Measurements from ENCODE around the gene SLC38A10.

Gene SLC38A10

GRCh38 chr17:81207610-81208581 lies 87.2 kb downstream of the SLC38A10 start:
- Histone ChIP-seq H3K4me1 (ENCODE audit: insufficient read depth, low read length) (no peaks in the 10 kb centered on the region), H3K36me3 (ENCODE audit: insufficient read depth, low read depth, low read length) (peaks cover 5% of the 10 kb centered on the region; the same call in 1 of the 2 replicates), H3K9ac (ENCODE audit: low read depth, low read length) (no peak overlapping the region), H3K9me3 (ENCODE audit: insufficient read depth, low read depth, low read length) (no peaks in the 10 kb centered on the region), H3K27ac (ENCODE audit: low read length) (no peak overlapping the region), H3K4me3 (ENCODE audit: low read length) (no peak overlapping the region), H3K27me3 (ENCODE audit: insufficient read depth, low read length) (no peaks in the 10 kb centered on the region)

GRCh38 chr17:81206657-81207056 lies 88.5 kb downstream of the SLC38A10 start:
- no peak overlapping the region for H3K27ac ChIP-seq (ENCODE audit: low read length)
- H3K9me3 ChIP-seq (ENCODE audit: insufficient read depth, low read depth, low read length): no peaks in the 10 kb centered on the region
- no peak overlapping the region for H3K4me3 ChIP-seq (ENCODE audit: low read length)
- peaks cover 5% of the 10 kb centered on the region; the same call in 1 of the 2 replicates for H3K36me3 ChIP-seq (ENCODE audit: insufficient read depth, low read depth, low read length)
- H3K27me3 ChIP-seq (ENCODE audit: insufficient read depth, low read length): no peaks in the 10 kb centered on the region
- H3K9ac ChIP-seq (ENCODE audit: low read depth, low read length): no peak overlapping the region
- no peaks in the 10 kb centered on the region for H3K4me1 ChIP-seq (ENCODE audit: insufficient read depth, low read length)

GRCh38 chr17:81206166-81206565 lies 88.9 kb downstream of the SLC38A10 start:
- no peak overlapping the region for H3K27ac ChIP-seq (ENCODE audit: low read length)
- H3K9me3 ChIP-seq (ENCODE audit: insufficient read depth, low read depth, low read length): no peaks in the 10 kb centered on the region
- H3K4me1 ChIP-seq (ENCODE audit: insufficient read depth, low read length): no peaks in the 10 kb centered on the region
- H3K9ac ChIP-seq (ENCODE audit: low read depth, low read length): no peak overlapping the region
- H3K27me3 ChIP-seq (ENCODE audit: insufficient read depth, low read length): no peaks in the 10 kb centered on the region
- H3K36me3 ChIP-seq (ENCODE audit: insufficient read depth, low read depth, low read length): peaks cover 9% of the 10 kb centered on the region; the same call in 1 of the 2 replicates
- H3K4me3 ChIP-seq (ENCODE audit: low read length): no peak overlapping the region

GRCh38 chr17:81204578-81204977 lies 90.5 kb downstream of the SLC38A10 start:
- Histone ChIP-seq H3K9me3 (ENCODE audit: insufficient read depth, low read depth, low read length) (no peaks in the 10 kb centered on the region), H3K27me3 (ENCODE audit: insufficient read depth, low read length) (no peaks in the 10 kb centered on the region), H3K36me3 (ENCODE audit: insufficient read depth, low read depth, low read length) (peaks cover 9% of the 10 kb centered on the region), H3K27ac (ENCODE audit: low read length) (no peak overlapping the region), H3K9ac (ENCODE audit: low read depth, low read length) (no peak overlapping the region), H3K4me3 (ENCODE audit: low read length) (no peak overlapping the region), H3K4me1 (ENCODE audit: insufficient read depth, low read length) (no peaks in the 10 kb centered on the region)

GRCh38 chr17:81203136-81203535 lies 92.0 kb downstream of the SLC38A10 start:
- Histone ChIP-seq H3K9me3 (ENCODE audit: insufficient read depth, low read depth, low read length) (no peaks in the 10 kb centered on the region), H3K36me3 (ENCODE audit: insufficient read depth, low read depth, low read length) (peaks cover 12% of the 10 kb centered on the region), H3K9ac (ENCODE audit: low read depth, low read length) (no peak overlapping the region), H3K4me1 (ENCODE audit: insufficient read depth, low read length) (no peaks in the 10 kb centered on the region), H3K27me3 (ENCODE audit: insufficient read depth, low read length) (no peaks in the 10 kb centered on the region), H3K4me3 (ENCODE audit: low read length) (no peak overlapping the region), H3K27ac (ENCODE audit: low read length) (no peak overlapping the region)

- Histone ChIP-seq H3K27me3 (ENCODE audit: insufficient read depth, low read length) (no peaks in the 10 kb centered on the region), H3K9ac (ENCODE audit: low read depth, low read length) (no peak overlapping the region), H3K36me3 (ENCODE audit: insufficient read depth, low read depth, low read length) (peaks cover 11% of the 10 kb centered on the region), H3K4me1 (ENCODE audit: insufficient read depth, low read length) (no peaks in the 10 kb centered on the region), H3K9me3 (ENCODE audit: insufficient read depth, low read depth, low read length) (no peaks in the 10 kb centered on the region), H3K27ac (ENCODE audit: low read length) (no peak overlapping the region), H3K4me3 (ENCODE audit: low read length) (no peak overlapping the region)
These were observed 92.8 kb downstream of the SLC38A10 start for GRCh38 chr17:81202318-81202717.

GRCh38 chr17:81200695-81201580 lies 94.2 kb downstream of the SLC38A10 start:
- H3K4me1 ChIP-seq (ENCODE audit: insufficient read depth, low read length): no peaks in the 10 kb centered on the region
- no peak overlapping the region for H3K4me3 ChIP-seq (ENCODE audit: low read length)
- peaks cover 11% of the 10 kb centered on the region; the same call in 1 of the 2 replicates for H3K36me3 ChIP-seq (ENCODE audit: insufficient read depth, low read depth, low read length)
- H3K27me3 ChIP-seq (ENCODE audit: insufficient read depth, low read length): no peaks in the 10 kb centered on the region
- no peak overlapping the region for H3K9ac ChIP-seq (ENCODE audit: low read depth, low read length)
- H3K9me3 ChIP-seq (ENCODE audit: insufficient read depth, low read depth, low read length): no peaks in the 10 kb centered on the region
- no peak overlapping the region for H3K27ac ChIP-seq (ENCODE audit: low read length)

- Histone ChIP-seq H3K9me3 (ENCODE audit: insufficient read depth, low read depth, low read length) (no peaks in the 10 kb centered on the region), H3K27ac (ENCODE audit: low read length) (no peak overlapping the region), H3K4me3 (ENCODE audit: low read length) (no peak overlapping the region), H3K27me3 (ENCODE audit: insufficient read depth, low read length) (no peaks in the 10 kb centered on the region), H3K9ac (ENCODE audit: low read depth, low read length) (no peak overlapping the region), H3K36me3 (ENCODE audit: insufficient read depth, low read depth, low read length) (peaks cover 11% of the 10 kb centered on the region; the same call in 1 of the 2 replicates), H3K4me1 (ENCODE audit: insufficient read depth, low read length) (no peaks in the 10 kb centered on the region)
These were observed 94.9 kb downstream of the SLC38A10 start for GRCh38 chr17:81200201-81200600.

GRCh38 chr17:81199482-81199830 lies 95.7 kb downstream of the SLC38A10 start:
- Histone ChIP-seq H3K9me3 (ENCODE audit: insufficient read depth, low read depth, low read length) (no peaks in the 10 kb centered on the region), H3K36me3 (ENCODE audit: insufficient read depth, low read depth, low read length) (peaks cover 11% of the 10 kb centered on the region; the same call in 1 of the 2 replicates), H3K9ac (ENCODE audit: low read depth, low read length) (no peak overlapping the region), H3K4me1 (ENCODE audit: insufficient read depth, low read length) (no peaks in the 10 kb centered on the region), H3K27me3 (ENCODE audit: insufficient read depth, low read length) (no peaks in the 10 kb centered on the region), H3K4me3 (ENCODE audit: low read length) (no peak overlapping the region), H3K27ac (ENCODE audit: low read length) (no peak overlapping the region)

GRCh38 chr17:81198826-81199481 lies 96.2 kb downstream of the SLC38A10 start:
- Histone ChIP-seq H3K27me3 (ENCODE audit: insufficient read depth, low read length) (no peaks in the 10 kb centered on the region), H3K27ac (ENCODE audit: low read length) (no peak overlapping the region), H3K4me1 (ENCODE audit: insufficient read depth, low read length) (no peaks in the 10 kb centered on the region), H3K36me3 (ENCODE audit: insufficient read depth, low read depth, low read length) (peaks cover 11% of the 10 kb centered on the region; the same call in 1 of the 2 replicates), H3K9me3 (ENCODE audit: insufficient read depth, low read depth, low read length) (no peaks in the 10 kb centered on the region), H3K4me3 (ENCODE audit: low read length) (no peak overlapping the region), H3K9ac (ENCODE audit: low read depth, low read length) (no peak overlapping the region)

GRCh38 chr17:81197831-81198490 lies 97.1 kb downstream of the SLC38A10 start:
- no peak overlapping the region for H3K9ac ChIP-seq (ENCODE audit: low read depth, low read length)
- no peak overlapping the region for H3K4me3 ChIP-seq (ENCODE audit: low read length)
- H3K27ac ChIP-seq (ENCODE audit: low read length): no peak overlapping the region
- peaks cover 16% of the 10 kb centered on the region for H3K36me3 ChIP-seq (ENCODE audit: insufficient read depth, low read depth, low read length)
- no peaks in the 10 kb centered on the region for H3K27me3 ChIP-seq (ENCODE audit: insufficient read depth, low read length)
- no peaks in the 10 kb centered on the region for H3K9me3 ChIP-seq (ENCODE audit: insufficient read depth, low read depth, low read length)
- H3K4me1 ChIP-seq (ENCODE audit: insufficient read depth, low read length): no peaks in the 10 kb centered on the region

Data from iPS-20b (cell line).